ENCODE data around the gene SHLD2. TPM values are rescaled to one million over a fixed set of nuclear protein-coding genes. Genes with fewer than 3 reads are reported as not detected.
"Not testable (repeated sequence)": the region's sequence is repeated elsewhere in the genome, so short reads cannot be mapped to it uniquely, and the experiment has no call there.

The SHLD2 gene
- total and polyA plus RNA-seq, 2 of the 13 experiments (the other 11 are each of a cell fraction or from before 2014, with no cell fraction given): 25.7 to 53.7 TPM

DNA sequence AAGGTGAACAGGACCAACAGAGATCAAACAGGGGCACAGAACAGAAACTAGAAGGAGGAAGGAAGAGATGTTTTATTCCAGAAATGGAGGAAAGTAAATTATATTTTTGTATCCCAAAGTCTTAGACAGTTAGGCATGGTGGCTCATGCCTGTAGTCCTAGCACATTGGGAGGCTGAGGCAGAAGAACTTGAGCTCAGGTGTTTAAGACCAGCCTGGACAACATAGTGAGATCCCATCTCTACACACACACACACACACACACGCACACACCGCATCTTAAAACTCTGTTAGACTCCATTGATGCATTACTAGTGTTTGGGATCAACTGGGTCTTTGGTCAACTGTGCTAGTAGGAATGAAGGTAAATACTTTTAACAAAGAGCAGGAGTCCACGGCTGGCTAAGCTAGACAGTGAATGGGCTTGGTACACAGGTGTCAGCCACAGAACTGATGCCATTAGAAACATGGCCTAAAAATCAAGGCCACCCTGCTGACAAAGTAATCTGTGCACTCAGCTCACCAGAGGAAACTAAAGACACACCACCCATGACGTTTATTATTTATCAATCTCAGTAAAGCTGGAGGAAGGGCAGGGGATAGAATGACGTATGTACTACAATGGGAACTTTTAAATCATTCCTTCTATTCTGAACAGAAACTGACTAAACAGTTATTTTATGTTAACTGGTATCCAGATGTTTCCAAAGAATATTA, 11.3 kb upstream of the SHLD2 start (continued):
- TF ChIP-seq MEF2D (CRISPR knock-in tag; IDR thresholded peaks at IDR 0.05) (0 out of 2 replicates have a peak, but pooled peaks have one; percentile 21), NONO (CRISPR knock-in tag; conservative IDR thresholded peaks at IDR 0.05) (peak; percentile 61), CREB1 (IDR thresholded peaks at IDR 0.05) (peak; percentile 72), CREB1 (CRISPR knock-in tag; IDR thresholded peaks at IDR 0.05) (peak; percentile 60), IRF2 (CRISPR knock-in tag; IDR thresholded peaks at IDR 0.05) (peak; percentile 33; the same call in 1 of the 2 replicates), EHMT2 (IDR thresholded peaks at IDR 0.05; ENCODE audit: borderline replicate concordance, low read depth, low read length) (0 out of 2 replicates have a peak, but pooled peaks have one; percentile 30), HDAC1 (CRISPR knock-in tag; IDR thresholded peaks at IDR 0.05) (peak; percentile 23; the same call in 1 of the 2 replicates), PHF21A (CRISPR knock-in tag; IDR thresholded peaks at IDR 0.05) (0 out of 2 replicates have a peak, but pooled peaks have one; percentile 26), MEIS1 (CRISPR knock-in tag; IDR thresholded peaks at IDR 0.05; ENCODE audit: borderline replicate concordance) (peak; percentile 25; the same call in 1 of the 2 replicates), HDAC2 (CRISPR knock-in tag; IDR thresholded peaks at IDR 0.05) (peak; percentile 32; the same call in 1 of the 2 replicates), SOX13 (CRISPR knock-in tag; conservative IDR thresholded peaks at IDR 0.05 in 1 of 2, IDR thresholded peaks at IDR 0.05 in 1 of 2) (peak in 1 of 2 experiments; percentile 40; a peak in 1 of 4 replicates), NR2F6 (CRISPR knock-in tag; IDR thresholded peaks at IDR 0.05) (peak; percentile 18; the same call in 1 of the 2 replicates), ASH2L (IDR thresholded peaks at IDR 0.05; ENCODE audit: insufficient read length, low read depth, low read length) (peak; percentile 26), RARA (CRISPR knock-in tag; IDR thresholded peaks at IDR 0.05) (peak; percentile 28; the same call in 1 of the 2 replicates), ZNF121 (CRISPR knock-in tag; IDR thresholded peaks at IDR 0.05) (peak; percentile 99), ERF (CRISPR knock-in tag; IDR thresholded peaks at IDR 0.05) (peak; percentile 30; the same call in 1 of the 2 replicates), POLR2A (IDR thresholded peaks at IDR 0.05; ENCODE audit: insufficient read depth in 1 of 2, low read depth in 2 of 2, low read length in 2 of 2) (0 out of 4 replicates have a peak, but pooled peaks of 1 of the 2 experiments have one; percentile 3)
- not testable (repeated sequence) for TF ChIP-seq NONO, SOX13, NR2F6 (IDR thresholded peaks at IDR 0.05)
- TF ChIP-seq, protein P1, sequence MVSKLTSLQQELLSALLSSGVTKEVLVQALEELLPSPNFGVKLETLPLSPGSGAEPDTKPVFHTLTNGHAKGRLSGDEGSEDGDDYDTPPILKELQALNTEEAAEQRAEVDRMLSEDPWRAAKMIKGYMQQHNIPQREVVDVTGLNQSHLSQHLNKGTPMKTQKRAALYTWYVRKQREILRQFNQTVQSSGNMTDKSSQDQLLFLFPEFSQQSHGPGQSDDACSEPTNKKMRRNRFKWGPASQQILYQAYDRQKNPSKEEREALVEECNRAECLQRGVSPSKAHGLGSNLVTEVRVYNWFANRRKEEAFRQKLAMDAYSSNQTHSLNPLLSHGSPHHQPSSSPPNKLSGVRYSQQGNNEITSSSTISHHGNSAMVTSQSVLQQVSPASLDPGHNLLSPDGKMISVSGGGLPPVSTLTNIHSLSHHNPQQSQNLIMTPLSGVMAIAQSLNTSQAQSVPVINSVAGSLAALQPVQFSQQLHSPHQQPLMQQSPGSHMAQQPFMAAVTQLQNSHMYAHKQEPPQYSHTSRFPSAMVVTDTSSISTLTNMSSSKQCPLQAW (CRISPR knock-in tag; IDR thresholded peaks at IDR 0.05): peak; percentile 71
- TF ChIP-seq, protein P2, sequence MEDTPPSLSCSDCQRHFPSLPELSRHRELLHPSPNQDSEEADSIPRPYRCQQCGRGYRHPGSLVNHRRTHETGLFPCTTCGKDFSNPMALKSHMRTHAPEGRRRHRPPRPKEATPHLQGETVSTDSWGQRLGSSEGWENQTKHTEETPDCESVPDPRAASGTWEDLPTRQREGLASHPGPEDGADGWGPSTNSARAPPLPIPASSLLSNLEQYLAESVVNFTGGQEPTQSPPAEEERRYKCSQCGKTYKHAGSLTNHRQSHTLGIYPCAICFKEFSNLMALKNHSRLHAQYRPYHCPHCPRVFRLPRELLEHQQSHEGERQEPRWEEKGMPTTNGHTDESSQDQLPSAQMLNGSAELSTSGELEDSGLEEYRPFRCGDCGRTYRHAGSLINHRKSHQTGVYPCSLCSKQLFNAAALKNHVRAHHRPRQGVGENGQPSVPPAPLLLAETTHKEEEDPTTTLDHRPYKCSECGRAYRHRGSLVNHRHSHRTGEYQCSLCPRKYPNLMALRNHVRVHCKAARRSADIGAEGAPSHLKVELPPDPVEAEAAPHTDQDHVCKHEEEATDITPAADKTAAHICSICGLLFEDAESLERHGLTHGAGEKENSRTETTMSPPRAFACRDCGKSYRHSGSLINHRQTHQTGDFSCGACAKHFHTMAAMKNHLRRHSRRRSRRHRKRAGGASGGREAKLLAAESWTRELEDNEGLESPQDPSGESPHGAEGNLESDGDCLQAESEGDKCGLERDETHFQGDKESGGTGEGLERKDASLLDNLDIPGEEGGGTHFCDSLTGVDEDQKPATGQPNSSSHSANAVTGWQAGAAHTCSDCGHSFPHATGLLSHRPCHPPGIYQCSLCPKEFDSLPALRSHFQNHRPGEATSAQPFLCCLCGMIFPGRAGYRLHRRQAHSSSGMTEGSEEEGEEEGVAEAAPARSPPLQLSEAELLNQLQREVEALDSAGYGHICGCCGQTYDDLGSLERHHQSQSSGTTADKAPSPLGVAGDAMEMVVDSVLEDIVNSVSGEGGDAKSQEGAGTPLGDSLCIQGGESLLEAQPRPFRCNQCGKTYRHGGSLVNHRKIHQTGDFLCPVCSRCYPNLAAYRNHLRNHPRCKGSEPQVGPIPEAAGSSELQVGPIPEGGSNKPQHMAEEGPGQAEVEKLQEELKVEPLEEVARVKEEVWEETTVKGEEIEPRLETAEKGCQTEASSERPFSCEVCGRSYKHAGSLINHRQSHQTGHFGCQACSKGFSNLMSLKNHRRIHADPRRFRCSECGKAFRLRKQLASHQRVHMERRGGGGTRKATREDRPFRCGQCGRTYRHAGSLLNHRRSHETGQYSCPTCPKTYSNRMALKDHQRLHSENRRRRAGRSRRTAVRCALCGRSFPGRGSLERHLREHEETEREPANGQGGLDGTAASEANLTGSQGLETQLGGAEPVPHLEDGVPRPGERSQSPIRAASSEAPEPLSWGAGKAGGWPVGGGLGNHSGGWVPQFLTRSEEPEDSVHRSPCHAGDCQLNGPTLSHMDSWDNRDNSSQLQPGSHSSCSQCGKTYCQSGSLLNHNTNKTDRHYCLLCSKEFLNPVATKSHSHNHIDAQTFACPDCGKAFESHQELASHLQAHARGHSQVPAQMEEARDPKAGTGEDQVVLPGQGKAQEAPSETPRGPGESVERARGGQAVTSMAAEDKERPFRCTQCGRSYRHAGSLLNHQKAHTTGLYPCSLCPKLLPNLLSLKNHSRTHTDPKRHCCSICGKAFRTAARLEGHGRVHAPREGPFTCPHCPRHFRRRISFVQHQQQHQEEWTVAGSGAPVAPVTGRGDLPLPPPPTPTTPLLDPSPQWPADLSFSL (CRISPR knock-in tag; IDR thresholded peaks at IDR 0.05): 0 out of 2 replicates have a peak, but pooled peaks have one; percentile 48
